ENCODE results near the gene MORC1.

GRCh38 chr3:109116031-109116430, 1.9 kb downstream of the MORC1 start:
- TF ChIP-seq CTCF (IDR thresholded peaks at IDR 0.05) (no peak), POLR2A (IDR thresholded peaks at IDR 0.05) (no peak)
